ENCODE results near the gene BAIAP3.

DNA sequence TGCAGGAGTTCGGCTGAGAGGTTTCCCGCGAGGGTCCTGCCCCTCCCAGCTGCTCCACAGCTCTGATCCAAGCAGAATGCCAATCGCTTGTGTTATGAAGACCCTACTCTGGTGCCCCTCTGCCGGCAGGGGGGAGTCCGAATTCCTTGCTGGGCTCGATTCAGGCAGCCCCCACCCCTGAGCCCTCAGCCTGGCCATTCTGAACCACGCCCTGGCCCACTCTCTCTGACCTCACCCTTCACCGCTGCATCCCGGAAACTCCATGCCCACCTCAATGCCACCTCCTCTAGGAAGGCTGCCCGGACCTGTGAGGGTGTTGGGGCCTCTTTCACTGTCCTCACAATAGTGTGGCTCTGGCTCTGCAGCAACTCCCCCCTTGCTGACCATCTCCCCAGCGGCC lies 31.9 kb upstream of the BAIAP3 start:
- TF ChIP-seq, protein P1, sequence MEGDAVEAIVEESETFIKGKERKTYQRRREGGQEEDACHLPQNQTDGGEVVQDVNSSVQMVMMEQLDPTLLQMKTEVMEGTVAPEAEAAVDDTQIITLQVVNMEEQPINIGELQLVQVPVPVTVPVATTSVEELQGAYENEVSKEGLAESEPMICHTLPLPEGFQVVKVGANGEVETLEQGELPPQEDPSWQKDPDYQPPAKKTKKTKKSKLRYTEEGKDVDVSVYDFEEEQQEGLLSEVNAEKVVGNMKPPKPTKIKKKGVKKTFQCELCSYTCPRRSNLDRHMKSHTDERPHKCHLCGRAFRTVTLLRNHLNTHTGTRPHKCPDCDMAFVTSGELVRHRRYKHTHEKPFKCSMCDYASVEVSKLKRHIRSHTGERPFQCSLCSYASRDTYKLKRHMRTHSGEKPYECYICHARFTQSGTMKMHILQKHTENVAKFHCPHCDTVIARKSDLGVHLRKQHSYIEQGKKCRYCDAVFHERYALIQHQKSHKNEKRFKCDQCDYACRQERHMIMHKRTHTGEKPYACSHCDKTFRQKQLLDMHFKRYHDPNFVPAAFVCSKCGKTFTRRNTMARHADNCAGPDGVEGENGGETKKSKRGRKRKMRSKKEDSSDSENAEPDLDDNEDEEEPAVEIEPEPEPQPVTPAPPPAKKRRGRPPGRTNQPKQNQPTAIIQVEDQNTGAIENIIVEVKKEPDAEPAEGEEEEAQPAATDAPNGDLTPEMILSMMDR (IDR thresholded peaks at IDR 0.05) = no peak
- no peak for TF ChIP-seq POLR2A (IDR thresholded peaks at IDR 0.05)

Data from right lobe of liver (tissue), 4 donors.